HCT116 (cell line): ENCODE measurements around the gene TRIM56. TPM values are rescaled to one million over a fixed set of nuclear protein-coding genes. Genes with fewer than 3 reads are reported as not detected.

Source experiments
- ATAC-seq: fragments of 200-7000 bp; cut with Tn5 transposase; 2 replicates; pipeline ENCODE4 v1.9.1; 2020; ENCODE audit warnings: mild to moderate bottlenecking, moderate library complexity
- BruUV-seq: library from RNA; stranded (reverse); fragments of 400-500 nt; replicated peaks from 2 replicates; lab custom pipeline; 2021; lab: Mats Ljungman, UMichigan
- CTCF ChIA-PET: fragments of 300-600 bp; sonication (Branson Sonifier 250); formaldehyde crosslinking; loops from one replicate; lab custom pipeline; 2021; ENCODE audit warnings: antibody characterized with exemption; lab: Charles Lee
- POLR2A ChIA-PET: fragments of 300-600, 350-600 bp; sonication (Branson Sonifier 250); formaldehyde crosslinking; loops from one replicate; lab custom pipeline; 2021; ENCODE audit warnings: antibody characterized with exemption; lab: Charles Lee
- RAD21 ChIA-PET, 2 experiments: fragments of 300-600 bp; sonication (Branson Sonifier 250); formaldehyde crosslinking; loops; one replicate each; lab custom pipeline; 2023; ENCODE audit warnings: low total read pairs in 2 of 2; ENCODE audit not compliant: uncharacterized antibody in 2 of 2, unreplicated experiment in 2 of 2, low non-redundant PET in 1 of 2; lab: Charles Lee
- DNase-seq: peaks from one replicate; pipeline ENCODE4 v3.0.0-alpha.2; 2010; ENCODE audit warnings: low read depth, low spot score
- H2AFZ ChIP-seq: fragments of 200-600 bp; shearing (Covaris generic), sonication (generic); 2 replicates; pipeline ENCODE4 v1.6.1; 2017; ENCODE audit warnings: low read depth, mixed run types, mixed read lengths, antibody characterized with exemption, low read length; ENCODE audit not compliant: poor library complexity, severe bottlenecking
- H3K27ac ChIP-seq: 2 replicates; pipeline ENCODE4 v1.5.1; 2012; ENCODE audit warnings: low read depth, low read length
- H3K27me3 ChIP-seq: fragments of 200-600 bp; sonication (generic); 2 replicates; pipeline ENCODE4 v1.6.1; 2016; ENCODE audit warnings: mixed run types, low read length, mixed read lengths; ENCODE audit not compliant: insufficient read depth
- H3K36me3 ChIP-seq, 2 experiments: fragments of 200-500 bp in 1 of 2; fragments of 200-600 bp in 1 of 2; sonication (Bioruptor generic) in 1 of 2; sonication (generic) in 1 of 2; 2 replicates each; pipeline versions ENCODE4 v1.5.1 to v1.6.1; 2014 to 2016; ENCODE audit warnings: low read length in 2 of 2, inconsistent platforms in 1 of 2, mixed read lengths in 1 of 2, mixed run types in 1 of 2; ENCODE audit not compliant: insufficient read depth in 2 of 2, control insufficient read depth in 1 of 2
- H3K4me1 ChIP-seq, 2 experiments: fragments of 200-600 bp in 1 of 2; sonication (generic) in 1 of 2; 2 replicates each; pipeline versions ENCODE4 v1.5.1 to v1.6.1; 2012 to 2017; ENCODE audit warnings: low read length in 2 of 2, inconsistent platforms in 1 of 2, mild to moderate bottlenecking in 1 of 2, mixed read lengths in 1 of 2, mixed run types in 1 of 2, moderate library complexity in 1 of 2; ENCODE audit not compliant: insufficient read depth in 2 of 2, control insufficient read depth in 1 of 2
- H3K4me2 ChIP-seq: fragments of 200-600 bp; sonication (generic); 2 replicates; pipeline ENCODE4 v1.6.1; 2017; ENCODE audit warnings: mixed run types, low read length, mixed read lengths
- H3K4me3 ChIP-seq, 2 experiments: fragments of 200-600 bp in 1 of 2; sonication (generic) in 1 of 2; replicated peaks in 1 of 2; 2 replicates each; pipeline ENCODE4 v1.5.1; 2011 to 2016; ENCODE audit warnings: low read length in 2 of 2, control low read depth in 1 of 2, low read depth in 1 of 2, mild to moderate bottlenecking in 1 of 2, mixed read lengths in 1 of 2, mixed run types in 1 of 2
- H3K79me2 ChIP-seq: fragments of 200-600 bp; sonication (generic); 2 replicates; pipeline ENCODE4 v1.6.1; 2017; ENCODE audit warnings: mild to moderate bottlenecking, mixed run types, low read length, moderate library complexity, mixed read lengths; ENCODE audit not compliant: insufficient read depth
- H3K9ac ChIP-seq: fragments of 200-600 bp; sonication (generic); 2 replicates; pipeline ENCODE4 v1.6.1; 2016; ENCODE audit warnings: low read length, mixed read lengths
- H3K9me2 ChIP-seq: fragments of 200-600 bp; sonication (generic), shearing (Covaris generic); 2 replicates; pipeline ENCODE4 v1.6.1; 2017; ENCODE audit warnings: mixed run types, mild to moderate bottlenecking, moderate library complexity; ENCODE audit not compliant: insufficient read depth
- H3K9me3 ChIP-seq, 2 experiments: fragments of 200-500 bp in 1 of 2; fragments of 200-600 bp in 1 of 2; sonication (Bioruptor generic) in 1 of 2; sonication (generic) in 1 of 2; 2 replicates each; pipeline ENCODE4 v1.6.1; 2014 to 2017; ENCODE audit warnings: low read length in 2 of 2, mixed read lengths in 2 of 2, inconsistent platforms in 1 of 2, low read depth in 1 of 2, mild to moderate bottlenecking in 1 of 2, mixed run types in 1 of 2, moderate library complexity in 1 of 2; ENCODE audit not compliant: control insufficient read depth in 1 of 2, insufficient read depth in 1 of 2
- H4K20me1 ChIP-seq: fragments of 200-600 bp; sonication (generic), shearing (Covaris generic); 2 replicates; pipeline ENCODE4 v1.6.1; 2017; ENCODE audit warnings: mixed run types, mild to moderate bottlenecking, moderate library complexity; ENCODE audit not compliant: insufficient read depth
- CEBPB ChIP-seq: IDR thresholded peaks from 2 replicates; pipeline ENCODE4 v1.6.1; 2012; ENCODE audit warnings: low read depth
- EZH2 ChIP-seq: fragments of 200-600 bp; sonication (generic); IDR thresholded peaks from 2 replicates; pipeline ENCODE4 v1.6.1; 2017; ENCODE audit warnings: antibody characterized with exemption, mixed run types
- JUND ChIP-seq: IDR thresholded peaks from 2 replicates; pipeline ENCODE4 v1.6.1; 2012
- POLR2AphosphoS5 ChIP-seq: IDR thresholded peaks from 2 replicates; pipeline ENCODE4 v1.6.1; 2011; ENCODE audit warnings: mild to moderate bottlenecking, low read depth, low read length, moderate library complexity
- REST ChIP-seq: IDR thresholded peaks from 2 replicates; pipeline ENCODE4 v1.6.1; 2012; ENCODE audit warnings: low read depth
- TCF7L2 ChIP-seq: IDR thresholded peaks from 2 replicates; pipeline ENCODE4 v1.7.0; 2011; ENCODE audit warnings: borderline replicate concordance, inconsistent platforms; ENCODE audit not compliant: insufficient read depth, insufficient read length; ENCODE audit errors: extremely low read depth
- ZFX ChIP-seq: fragments of 450-650 bp; IDR thresholded peaks from 2 replicates; pipeline ENCODE4 v1.6.1; 2017
- ZNF274 ChIP-seq: fragments of 200-500 bp; sonication (Bioruptor generic); IDR thresholded peaks from 2 replicates; pipeline ENCODE4 v1.6.1; 2014; ENCODE audit warnings: mild to moderate bottlenecking, low read depth, low read length, inconsistent platforms
- intact Hi-C: fragments of 100-400 bp; cut with micrococcal nuclease; formaldehyde crosslinking; loops from 2 replicates; pipeline ENCODE4 v1.10.0; 2022
- total RNA-seq: library from RNA; stranded (reverse); gene quantifications from one replicate; pipeline ENCODE4 v1.2.1, GENCODE V29; 2021; ENCODE audit not compliant: unreplicated experiment

TRIM56 gene
- total RNA-seq, 1 experiment from 2014 or later = 25.9 TPM

GRCh38 chr7:101035941-101036340 lies 49.3 kb upstream of the TRIM56 start:
- ATAC-seq (no peak), DNase-seq (no peak)
- Histone ChIP-seq H3K36me3 (no peaks in the 10 kb centered on the region), H3K4me3 (no peak overlapping the region), H3K79me2 (no peaks in the 10 kb centered on the region), H2AFZ (no peak overlapping the region), H3K27ac (no peak overlapping the region), H4K20me1 (no peaks in the 10 kb centered on the region), H3K27me3 (peaks cover 29% of the 10 kb centered on the region), H3K4me2 (no peak overlapping the region), H3K4me1 (no peaks in the 10 kb centered on the region), H3K9ac (no peak overlapping the region), H3K9me2 (no peaks in the 10 kb centered on the region), H3K9me3 (no peaks in the 10 kb centered on the region)
- POLR2A ChIA-PET = no interaction called here
- intact Hi-C loops = no loop called here
- RAD21 ChIA-PET = no interaction called here
- TF ChIP-seq EZH2 (no peak), TCF7L2 (no peak), ZNF274 (no peak), CEBPB (no peak), JUND (no peak), REST (no peak), ZFX (no peak), POLR2AphosphoS5 (no peak)
- no TSS peak for BruUV-seq
- CTCF ChIA-PET = no interaction called here
